Panc1 (cell line): ENCODE data around the gene S100A12. TPM values are rescaled to one million over a fixed set of nuclear protein-coding genes. Genes with fewer than 3 reads are reported as not detected.

Experiments used
- ATAC-seq: fragments of 200-7000 bp; cut with Tn5 transposase; 2 replicates; pipeline ENCODE4 v1.9.1; 2020; ENCODE audit warnings: mild to moderate bottlenecking, moderate library complexity
- BruUV-seq: library from RNA; stranded (reverse); fragments of 400-500 nt; replicated peaks from 2 replicates; lab custom pipeline; 2021; lab: Mats Ljungman, UMichigan
- CTCF ChIA-PET: fragments of 300-600 bp; sonication (Branson Sonifier 250); formaldehyde crosslinking; loops from one replicate; lab custom pipeline; 2022; ENCODE audit warnings: antibody characterized with exemption; lab: Charles Lee
- POLR2A ChIA-PET: fragments of 300-600 bp; sonication (Branson Sonifier 250); formaldehyde crosslinking; loops from one replicate; lab custom pipeline; 2022; ENCODE audit warnings: antibody characterized with exemption; lab: Charles Lee
- DNase-seq: peaks from one replicate; pipeline ENCODE4 v3.0.0-alpha.2; 2010; ENCODE audit warnings: low read depth, low spot score
- H3K27ac ChIP-seq: 2 replicates; pipeline ENCODE4 v1.5.1; 2011; ENCODE audit warnings: mild to moderate bottlenecking, low read length, inconsistent platforms
- H3K27me3 ChIP-seq: fragments of 200-500 bp; sonication (Bioruptor generic); 2 replicates; pipeline ENCODE4 v1.6.0; 2014; ENCODE audit warnings: low read length, inconsistent platforms; ENCODE audit not compliant: control insufficient read depth, insufficient read depth
- H3K36me3 ChIP-seq: fragments of 200-500 bp; sonication (Bioruptor generic); 2 replicates; pipeline ENCODE4 v1.5.1; 2014; ENCODE audit warnings: inconsistent platforms, mild to moderate bottlenecking, low read length, moderate library complexity; ENCODE audit not compliant: control insufficient read depth, insufficient read depth
- H3K4me1 ChIP-seq: 2 replicates; pipeline ENCODE4 v1.5.1; 2011; ENCODE audit warnings: inconsistent platforms, mild to moderate bottlenecking, low read length, moderate library complexity; ENCODE audit not compliant: control insufficient read depth, insufficient read depth
- H3K4me3 ChIP-seq, 2 experiments: 2 replicates each; pipeline ENCODE4 v1.5.1; 2011 to 2012; ENCODE audit warnings: low read depth in 2 of 2, low read length in 2 of 2, mild to moderate bottlenecking in 2 of 2, inconsistent platforms in 1 of 2, moderate library complexity in 1 of 2
- H3K9me3 ChIP-seq: fragments of 200-500 bp; sonication (Bioruptor generic); 2 replicates; pipeline ENCODE4 v1.5.1; 2014; ENCODE audit warnings: low read depth, mild to moderate bottlenecking, inconsistent platforms, low read length, moderate library complexity; ENCODE audit not compliant: control insufficient read depth, insufficient read depth
- POLR2AphosphoS5 ChIP-seq: IDR thresholded peaks from 2 replicates; pipeline ENCODE4 v1.6.1; 2012; ENCODE audit warnings: mild to moderate bottlenecking, low read depth, low read length, moderate library complexity
- SIN3A ChIP-seq: IDR thresholded peaks from 2 replicates; pipeline ENCODE4 v1.6.1; 2012; ENCODE audit warnings: low read depth, mild to moderate bottlenecking, low read length, moderate library complexity, borderline replicate concordance; ENCODE audit not compliant: insufficient read depth
- TCF7L2 ChIP-seq: IDR thresholded peaks from 2 replicates; pipeline ENCODE4 v1.6.1; 2011; ENCODE audit warnings: mild to moderate bottlenecking, low read depth, low read length, inconsistent platforms
- in situ Hi-C: cut with HindIII; loops from 2 replicates; pipeline ENCODE4 v1.10.0; 2016; ENCODE audit warnings: low sequenced_read_pairs, low pct_unique_long_range_greater_than_20kb
- intact Hi-C: fragments of 100-400 bp; cut with micrococcal nuclease; formaldehyde crosslinking; loops from one replicate; pipeline ENCODE4 v1.10.0; 2022; ENCODE audit not compliant: unreplicated experiment
- total RNA-seq: library from RNA; stranded (reverse); gene quantifications from one replicate; pipeline ENCODE4 v1.2.1, GENCODE V29; 2021; ENCODE audit not compliant: unreplicated experiment
- TF ChIP-seq, protein P1 (sequence below): fragments of 450-650 bp; IDR thresholded peaks from 2 replicates; pipeline ENCODE4 v1.5.1; 2017; ENCODE audit warnings: mild to moderate bottlenecking
- TF ChIP-seq, protein P2 (sequence below), 2 experiments: IDR thresholded peaks; 2 replicates each; pipeline ENCODE4 v1.6.1; 2011 to 2012; ENCODE audit warnings: low read depth in 2 of 2, control low read depth in 1 of 2, low read length in 1 of 2, mild to moderate bottlenecking in 1 of 2, moderate library complexity in 1 of 2; ENCODE audit not compliant: insufficient read depth in 1 of 2

The S100A12 gene
- total RNA-seq, 1 experiment from 2014 or later, result not detected

GRCh38 chr1:153343040-153343681, 32.3 kb downstream of the S100A12 start:
- DNase-seq (no peak), ATAC-seq (no peak)
- Histone ChIP-seq H3K4me1 (peaks cover 3% of the 10 kb centered on the region; the same call in 1 of the 2 replicates), H3K9me3 (no peaks in the 10 kb centered on the region), H3K27me3 (peaks cover 10% of the 10 kb centered on the region), H3K36me3 (no peaks in the 10 kb centered on the region), H3K27ac (no peak overlapping the region), H3K4me3 (no peak overlapping the region)
- intact Hi-C loops, result no loop called here
- BruUV-seq, result no TSS peak
- ChIA-PET POLR2A (interaction anchor here (0.6 kb wide), 2 partner anchors 15 to 327 kb away, joined by 3 to 7 read pairs; no protein-coding TSS in a partner anchor), CTCF (no interaction called here)
- in situ Hi-C loops, result no loop called here
- TF ChIP-seq SIN3A (no peak), POLR2AphosphoS5 (no peak), TCF7L2 (no peak)
- TF ChIP-seq, protein P1, sequence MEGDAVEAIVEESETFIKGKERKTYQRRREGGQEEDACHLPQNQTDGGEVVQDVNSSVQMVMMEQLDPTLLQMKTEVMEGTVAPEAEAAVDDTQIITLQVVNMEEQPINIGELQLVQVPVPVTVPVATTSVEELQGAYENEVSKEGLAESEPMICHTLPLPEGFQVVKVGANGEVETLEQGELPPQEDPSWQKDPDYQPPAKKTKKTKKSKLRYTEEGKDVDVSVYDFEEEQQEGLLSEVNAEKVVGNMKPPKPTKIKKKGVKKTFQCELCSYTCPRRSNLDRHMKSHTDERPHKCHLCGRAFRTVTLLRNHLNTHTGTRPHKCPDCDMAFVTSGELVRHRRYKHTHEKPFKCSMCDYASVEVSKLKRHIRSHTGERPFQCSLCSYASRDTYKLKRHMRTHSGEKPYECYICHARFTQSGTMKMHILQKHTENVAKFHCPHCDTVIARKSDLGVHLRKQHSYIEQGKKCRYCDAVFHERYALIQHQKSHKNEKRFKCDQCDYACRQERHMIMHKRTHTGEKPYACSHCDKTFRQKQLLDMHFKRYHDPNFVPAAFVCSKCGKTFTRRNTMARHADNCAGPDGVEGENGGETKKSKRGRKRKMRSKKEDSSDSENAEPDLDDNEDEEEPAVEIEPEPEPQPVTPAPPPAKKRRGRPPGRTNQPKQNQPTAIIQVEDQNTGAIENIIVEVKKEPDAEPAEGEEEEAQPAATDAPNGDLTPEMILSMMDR, result no peak
- TF ChIP-seq, protein P2, sequence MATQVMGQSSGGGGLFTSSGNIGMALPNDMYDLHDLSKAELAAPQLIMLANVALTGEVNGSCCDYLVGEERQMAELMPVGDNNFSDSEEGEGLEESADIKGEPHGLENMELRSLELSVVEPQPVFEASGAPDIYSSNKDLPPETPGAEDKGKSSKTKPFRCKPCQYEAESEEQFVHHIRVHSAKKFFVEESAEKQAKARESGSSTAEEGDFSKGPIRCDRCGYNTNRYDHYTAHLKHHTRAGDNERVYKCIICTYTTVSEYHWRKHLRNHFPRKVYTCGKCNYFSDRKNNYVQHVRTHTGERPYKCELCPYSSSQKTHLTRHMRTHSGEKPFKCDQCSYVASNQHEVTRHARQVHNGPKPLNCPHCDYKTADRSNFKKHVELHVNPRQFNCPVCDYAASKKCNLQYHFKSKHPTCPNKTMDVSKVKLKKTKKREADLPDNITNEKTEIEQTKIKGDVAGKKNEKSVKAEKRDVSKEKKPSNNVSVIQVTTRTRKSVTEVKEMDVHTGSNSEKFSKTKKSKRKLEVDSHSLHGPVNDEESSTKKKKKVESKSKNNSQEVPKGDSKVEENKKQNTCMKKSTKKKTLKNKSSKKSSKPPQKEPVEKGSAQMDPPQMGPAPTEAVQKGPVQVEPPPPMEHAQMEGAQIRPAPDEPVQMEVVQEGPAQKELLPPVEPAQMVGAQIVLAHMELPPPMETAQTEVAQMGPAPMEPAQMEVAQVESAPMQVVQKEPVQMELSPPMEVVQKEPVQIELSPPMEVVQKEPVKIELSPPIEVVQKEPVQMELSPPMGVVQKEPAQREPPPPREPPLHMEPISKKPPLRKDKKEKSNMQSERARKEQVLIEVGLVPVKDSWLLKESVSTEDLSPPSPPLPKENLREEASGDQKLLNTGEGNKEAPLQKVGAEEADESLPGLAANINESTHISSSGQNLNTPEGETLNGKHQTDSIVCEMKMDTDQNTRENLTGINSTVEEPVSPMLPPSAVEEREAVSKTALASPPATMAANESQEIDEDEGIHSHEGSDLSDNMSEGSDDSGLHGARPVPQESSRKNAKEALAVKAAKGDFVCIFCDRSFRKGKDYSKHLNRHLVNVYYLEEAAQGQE (IDR thresholded peaks at IDR 0.05; ENCODE audit: insufficient read depth in 1 of 2, low read depth in 2 of 2, low read length in 1 of 2), result no peak

- CTCF ChIA-PET, result no interaction called here
- in situ Hi-C loops, result no loop called here
Observed at GRCh38 chr1:153342178-153342577, 33.2 kb downstream of the S100A12 start.

More at GRCh38 chr1:153342178-153342577, 33.2 kb downstream of the S100A12 start:
- BruUV-seq, result no TSS peak
- Histone ChIP-seq H3K36me3 (no peaks in the 10 kb centered on the region), H3K27ac (no peak overlapping the region), H3K4me1 (peaks cover 3% of the 10 kb centered on the region; the same call in 1 of the 2 replicates), H3K4me3 (no peak overlapping the region), H3K9me3 (no peaks in the 10 kb centered on the region), H3K27me3 (peaks cover 10% of the 10 kb centered on the region)
- ATAC-seq, result no peak
- POLR2A ChIA-PET, result no interaction called here
- intact Hi-C loops, result no loop called here
- no peak for TF ChIP-seq TCF7L2
- TF ChIP-seq, protein P1, result no peak
- TF ChIP-seq POLR2AphosphoS5, result no peak
- TF ChIP-seq, protein P2 (IDR thresholded peaks at IDR 0.05; ENCODE audit: insufficient read depth in 1 of 2, low read depth in 2 of 2, low read length in 1 of 2), result no peak
- TF ChIP-seq SIN3A, result no peak
- DNase-seq, result no peak
